ENCODE measurements around the gene PRKACB. TPM values are rescaled to one million over a fixed set of nuclear protein-coding genes. Genes with fewer than 3 reads are reported as not detected.

Gene PRKACB
- total and polyA plus RNA-seq, 2 of the 8 experiments (the other 6 are each of a cell fraction or from before 2014, with no cell fraction given), result 7.8 to 31.0 TPM

GRCh38 chr1:84103197-84103992 lies 40.7 kb upstream of the PRKACB start:
- FAIRE-seq (peak; percentile 19), DNase-seq (ENCODE audit: low read depth in 1 of 2, low spot score in 2 of 2) (no peak)
- Histone ChIP-seq H4K8ac (ENCODE audit: extremely low read depth, insufficient read depth, low read length) (no peak overlapping the region), H2AK5ac (ENCODE audit: low read depth, low read length) (no peak overlapping the region), H3K9ac (replicated peaks in 1 of 4; ENCODE audit: extremely low read depth in 1 of 4, low read depth in 3 of 4, low read length in 3 of 4) (no peak overlapping the region; a peak in 1 of 7 replicates), H2BK12ac (ENCODE audit: low read depth, low read length) (no peak overlapping the region), H4K20me1 (replicated peaks in 1 of 2; ENCODE audit: control insufficient read depth in 1 of 2, insufficient read depth in 2 of 2, low read length in 2 of 2) (no peaks in the 10 kb centered on the region), H2BK5ac (ENCODE audit: low read depth, low read length) (no peak overlapping the region), H2BK120ac (replicated peaks; ENCODE audit: low read depth, low read length) (no peak overlapping the region), H3K79me1 (ENCODE audit: low read depth, low read length) (no peaks in the 10 kb centered on the region), H2BK20ac (ENCODE audit: low read length) (no peak overlapping the region), H3K18ac (ENCODE audit: extremely low read depth, low read length) (no peak overlapping the region), H3K27ac (ENCODE audit: low read depth, low read length) (no peak overlapping the region), H2BK15ac (ENCODE audit: low read length) (no peak overlapping the region), H4K91ac (replicated peaks; ENCODE audit: insufficient read length, low read length) (no peak overlapping the region), H3K4me1 (replicated peaks in 1 of 4; ENCODE audit: control insufficient read depth in 3 of 4, insufficient read depth in 4 of 4, low read length in 3 of 4) (peaks cover 0 to 7% (median 3%) of the 10 kb centered on the region in 4 experiments; a peak in 2 of 7 replicates), H2AFZ (ENCODE audit: low read length) (no peak overlapping the region), H3K14ac (ENCODE audit: insufficient read length) (no peak overlapping the region), H3K79me2 (ENCODE audit: control insufficient read depth in 1 of 2, insufficient read depth in 2 of 2, low read length in 2 of 2) (0 out of 4 replicates have a peak, but pooled peaks cover 0 to 2% of the 10 kb centered on the region in 2 experiments), H3K27me3 (replicated peaks in 1 of 4; ENCODE audit: control insufficient read depth in 3 of 4, extremely low read depth in 1 of 4, insufficient read depth in 3 of 4, low read length in 3 of 4) (no peaks in the 10 kb centered on the region), H3K36me3 (ENCODE audit: control insufficient read depth in 2 of 4, insufficient read depth in 4 of 4, low read length in 3 of 4) (no peaks in the 10 kb centered on the region), H3K4me2 (ENCODE audit: insufficient read depth in 1 of 2, low read depth in 2 of 2, low read length in 2 of 2) (no peak overlapping the region), H3K4ac (replicated peaks; ENCODE audit: insufficient read length, low read depth, low read length) (no peak overlapping the region), H3K23ac (ENCODE audit: insufficient read length) (no peak overlapping the region), H3K4me3 (ENCODE audit: extremely low read depth in 1 of 4, insufficient read depth in 2 of 4, low read depth in 3 of 4, low read length in 4 of 4) (no peak overlapping the region), H3K9me3 (ENCODE audit: insufficient read depth in 2 of 2, low read depth in 1 of 2, low read length in 1 of 2) (no peaks in the 10 kb centered on the region; a peak in 1 of 4 replicates), H4K5ac (ENCODE audit: insufficient read length, low read depth, low read length) (no peak overlapping the region), H3K23me2 (ENCODE audit: low read depth, low read length) (no peaks in the 10 kb centered on the region), H3K56ac (replicated peaks; ENCODE audit: insufficient read length, low read depth, low read length) (no peak overlapping the region)
- 79% methylated on average over 3 of the region's 3 CpGs; no CpG with 5 or more reads in 1 of the 2 experiments for WGBS, 2 experiments (ENCODE audit: extremely low coverage in 1 of 2, insufficient coverage in 1 of 2, insufficient read length in 1 of 2, insufficient replicate concordance in 2 of 2, low coverage in 1 of 2, low lambda C conversion rate in 2 of 2, missing lambda C conversion rate in 1 of 2)
- ChIA-PET CTCF (ENCODE audit: partially characterized antibody) (interaction anchor here (0.7 kb wide), 1 partner anchor 11 kb away, joined by 4 read pairs; no protein-coding TSS in a partner anchor), POLR2A (ENCODE audit: partially characterized antibody) (no interaction called here)
- TF ChIP-seq SIRT6 (IDR thresholded peaks at IDR 0.05; ENCODE audit: low read length) (no peak), JUND (IDR thresholded peaks at IDR 0.05; ENCODE audit: low read length) (peak; percentile 73), BACH1 (IDR thresholded peaks at IDR 0.05; ENCODE audit: low read length) (peak; percentile 97), ASH2L (IDR thresholded peaks at IDR 0.05; ENCODE audit: low read length) (no peak), SIN3A (conservative IDR thresholded peaks at IDR 0.05 in 1 of 2, IDR thresholded peaks at IDR 0.05 in 1 of 2; ENCODE audit: low read depth in 1 of 2, low read length in 2 of 2) (no peak), GABPA (IDR thresholded peaks at IDR 0.05; ENCODE audit: borderline replicate concordance, insufficient read depth, low read length) (no peak), EGR1 (IDR thresholded peaks at IDR 0.05; ENCODE audit: borderline replicate concordance, low read depth, low read length) (no peak), MAFK (IDR thresholded peaks at IDR 0.05; ENCODE audit: low read depth, low read length) (peak; percentile 84), CHD1 (IDR thresholded peaks at IDR 0.05; ENCODE audit: low read depth, low read length) (no peak), NANOG (IDR thresholded peaks at IDR 0.05; ENCODE audit: insufficient read depth, low read depth, low read length, poor library complexity, severe bottlenecking) (no peak), JUN (IDR thresholded peaks at IDR 0.05; ENCODE audit: low read depth, low read length) (0 out of 2 replicates have a peak, but pooled peaks have one; percentile 11)
- TF ChIP-seq, protein P1, sequence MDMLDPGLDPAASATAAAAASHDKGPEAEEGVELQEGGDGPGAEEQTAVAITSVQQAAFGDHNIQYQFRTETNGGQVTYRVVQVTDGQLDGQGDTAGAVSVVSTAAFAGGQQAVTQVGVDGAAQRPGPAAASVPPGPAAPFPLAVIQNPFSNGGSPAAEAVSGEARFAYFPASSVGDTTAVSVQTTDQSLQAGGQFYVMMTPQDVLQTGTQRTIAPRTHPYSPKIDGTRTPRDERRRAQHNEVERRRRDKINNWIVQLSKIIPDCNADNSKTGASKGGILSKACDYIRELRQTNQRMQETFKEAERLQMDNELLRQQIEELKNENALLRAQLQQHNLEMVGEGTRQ (IDR thresholded peaks at IDR 0.05; ENCODE audit: low read length), result no peak

All from H1 (cell line).